Muscle of arm (tissue), 14 donors: ENCODE measurements around the gene NPAS3. TPM values are rescaled to one million over a fixed set of nuclear protein-coding genes. Genes with fewer than 3 reads are reported as not detected.

Experiments
- DNase-seq: peaks from one replicate; pipeline ENCODE4 v3.0.0-alpha.2; 2013
- long read RNA-seq, 11 donors: transcript quantifications; one replicate each; lab custom pipeline, GENCODE V29; 2026
- polyA plus RNA-seq, 12 donors: library from polyadenylated mRNA; unstranded; fragments of 120-200 nt; gene quantifications; one replicate each; pipeline ENCODE4 v1.2.1, GENCODE V29; 2013; ENCODE audit not compliant: insufficient read length in 12 of 12

The NPAS3 gene
- 1 to 10 TPM in 11 of 12 donors, not detected in 1; 4.5 to 8.8 (median 5.7) TPM for polyA plus RNA-seq
- long read RNA-seq, donor 1 = 0 reads
- long read RNA-seq, donor 2 = 0 reads
- long read RNA-seq, donor 3 = 0 reads
- long read RNA-seq, donor 4 = 0 reads
- long read RNA-seq, donor 5 = 0 reads
- long read RNA-seq, donor 6, partial matches to known transcripts = 0 of 1 reads
- long read RNA-seq, donor 6, other reads (novel, unspliced or antisense) = 0 of 1 reads
- long read RNA-seq, donor 7 = 0 reads
- long read RNA-seq, donor 8 = 0 reads
- long read RNA-seq, donor 9 = 0 reads
- long read RNA-seq, donor 10, partial matches to known transcripts = 0 of 1 reads
- long read RNA-seq, donor 10, other reads (novel, unspliced or antisense) = 0 of 1 reads
- long read RNA-seq, donor 11 = 0 reads

GRCh38 chr14:32938719-32939253, at the start of gene NPAS3:
NPAS3 (plus strand) TSS chr14:32938879.
- no peak for DNase-seq

- DNase-seq = peak; percentile 35
Observed at GRCh38 chr14:32896979-32897697, 41.5 kb upstream of the NPAS3 start.

- DNase-seq = no peak
Observed at GRCh38 chr14:32897698-32898064, 41.0 kb upstream of the NPAS3 start.

GRCh38 chr14:32898876-32899275, 39.8 kb upstream of the NPAS3 start:
- no peak for DNase-seq

- no peak for DNase-seq
Observed at GRCh38 chr14:32900547-32900946, 38.1 kb upstream of the NPAS3 start.

GRCh38 chr14:32905013-32905412, 33.7 kb upstream of the NPAS3 start:
- no peak for DNase-seq

- no peak for DNase-seq
Observed at GRCh38 chr14:32906672-32907071, 32.0 kb upstream of the NPAS3 start.

GRCh38 chr14:32908196-32909084, 30.2 kb upstream of the NPAS3 start:
- DNase-seq = no peak

- DNase-seq = no peak
Observed at GRCh38 chr14:32913725-32914124, 25.0 kb upstream of the NPAS3 start.

- DNase-seq = no peak
Observed at GRCh38 chr14:32914391-32914790, 24.3 kb upstream of the NPAS3 start.

- no peak for DNase-seq
Observed at GRCh38 chr14:32920696-32921276, 17.9 kb upstream of the NPAS3 start.

- DNase-seq = no peak
Observed at GRCh38 chr14:32925439-32925838, 13.2 kb upstream of the NPAS3 start.

GRCh38 chr14:32932302-32932913, 6.3 kb upstream of the NPAS3 start:
- DNase-seq = peak; percentile 55

GRCh38 chr14:32932914-32933628, 5.6 kb upstream of the NPAS3 start:
- no peak for DNase-seq

- peak; percentile 57 for DNase-seq
Observed at GRCh38 chr14:32933629-32934072, 5.0 kb upstream of the NPAS3 start.

- peak; percentile 73 for DNase-seq
Observed at GRCh38 chr14:32934073-32934880, 4.4 kb upstream of the NPAS3 start.

- DNase-seq = no peak
Observed at GRCh38 chr14:32934881-32935633, 3.6 kb upstream of the NPAS3 start.

GRCh38 chr14:32939254-32940065, 781 bp downstream of the NPAS3 start:
- peak; percentile 92 for DNase-seq
